Cardiac fibroblast (primary cell): ENCODE data around the gene ADH1B.
A peak's percentile ranks its signal among the peaks of the same experiment; 100 is the strongest.

Experiments
- DNase-seq, 2 donors: peaks; one replicate each; pipeline versions ENCODE4 v3.0.0 to v3.0.0-alpha.2; 2010; ENCODE audit warnings: low read depth in 2 of 2
- H3K4me3 ChIP-seq, 2 donors: replicated peaks in 1 of 2; 1 replicate in 1 of 2; 2 replicates in 1 of 2; pipeline ENCODE4 v1.5.1; 2011; ENCODE audit warnings: low read depth in 2 of 2, low read length in 2 of 2, mild to moderate bottlenecking in 2 of 2, moderate library complexity in 1 of 2
- TF ChIP-seq, protein P1 (sequence below): IDR thresholded peaks from one replicate; pipeline ENCODE4 v1.5.1; 2011; ENCODE audit warnings: low read depth, mild to moderate bottlenecking, low read length, inconsistent platforms

ADH1B gene

DNA sequence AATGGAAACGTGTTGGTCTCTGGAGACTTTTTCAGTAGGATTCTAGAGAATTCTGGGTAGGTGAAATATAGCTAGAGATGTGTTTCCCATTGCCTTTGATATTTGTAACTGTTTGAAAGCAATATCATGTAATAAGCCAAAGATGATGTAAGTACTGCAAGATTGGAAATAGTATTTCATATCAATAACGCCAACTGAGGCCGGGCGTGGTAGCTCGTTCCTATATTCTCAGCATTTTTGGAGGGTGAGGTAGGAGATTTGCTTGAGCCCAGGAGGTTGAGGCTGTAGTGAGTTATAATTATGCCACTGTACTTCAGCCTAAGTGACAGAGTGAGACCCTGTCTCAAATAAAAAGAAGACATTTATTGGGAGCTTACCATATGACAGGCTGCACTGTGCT, 39.9 kb downstream of the ADH1B start:
- DNase-seq: no peak
- TF ChIP-seq, protein P1, sequence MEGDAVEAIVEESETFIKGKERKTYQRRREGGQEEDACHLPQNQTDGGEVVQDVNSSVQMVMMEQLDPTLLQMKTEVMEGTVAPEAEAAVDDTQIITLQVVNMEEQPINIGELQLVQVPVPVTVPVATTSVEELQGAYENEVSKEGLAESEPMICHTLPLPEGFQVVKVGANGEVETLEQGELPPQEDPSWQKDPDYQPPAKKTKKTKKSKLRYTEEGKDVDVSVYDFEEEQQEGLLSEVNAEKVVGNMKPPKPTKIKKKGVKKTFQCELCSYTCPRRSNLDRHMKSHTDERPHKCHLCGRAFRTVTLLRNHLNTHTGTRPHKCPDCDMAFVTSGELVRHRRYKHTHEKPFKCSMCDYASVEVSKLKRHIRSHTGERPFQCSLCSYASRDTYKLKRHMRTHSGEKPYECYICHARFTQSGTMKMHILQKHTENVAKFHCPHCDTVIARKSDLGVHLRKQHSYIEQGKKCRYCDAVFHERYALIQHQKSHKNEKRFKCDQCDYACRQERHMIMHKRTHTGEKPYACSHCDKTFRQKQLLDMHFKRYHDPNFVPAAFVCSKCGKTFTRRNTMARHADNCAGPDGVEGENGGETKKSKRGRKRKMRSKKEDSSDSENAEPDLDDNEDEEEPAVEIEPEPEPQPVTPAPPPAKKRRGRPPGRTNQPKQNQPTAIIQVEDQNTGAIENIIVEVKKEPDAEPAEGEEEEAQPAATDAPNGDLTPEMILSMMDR: no peak
- no peak overlapping the region for H3K4me3 ChIP-seq

DNA sequence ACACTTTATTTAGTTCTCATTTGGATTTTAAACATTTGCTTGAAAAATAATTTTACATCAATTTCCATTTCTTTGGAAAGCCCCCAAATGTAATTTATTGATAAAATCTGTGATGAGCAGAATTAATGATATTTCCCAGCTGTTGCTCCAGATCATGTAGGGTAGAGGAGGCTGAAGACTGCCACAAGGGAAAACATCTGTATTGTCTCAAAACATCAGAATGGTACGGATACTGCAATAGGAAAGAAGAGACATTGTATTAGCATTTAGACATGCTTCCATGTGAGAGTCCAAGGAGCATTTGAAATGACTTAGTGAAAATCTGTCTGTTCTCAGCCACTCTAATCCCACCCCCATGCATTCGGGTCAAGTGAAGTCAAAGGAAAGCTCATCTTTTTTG, 44.8 kb downstream of the ADH1B start:
- TF ChIP-seq, protein P1: no peak
- no peak overlapping the region for H3K4me3 ChIP-seq
- no peak for DNase-seq

DNA sequence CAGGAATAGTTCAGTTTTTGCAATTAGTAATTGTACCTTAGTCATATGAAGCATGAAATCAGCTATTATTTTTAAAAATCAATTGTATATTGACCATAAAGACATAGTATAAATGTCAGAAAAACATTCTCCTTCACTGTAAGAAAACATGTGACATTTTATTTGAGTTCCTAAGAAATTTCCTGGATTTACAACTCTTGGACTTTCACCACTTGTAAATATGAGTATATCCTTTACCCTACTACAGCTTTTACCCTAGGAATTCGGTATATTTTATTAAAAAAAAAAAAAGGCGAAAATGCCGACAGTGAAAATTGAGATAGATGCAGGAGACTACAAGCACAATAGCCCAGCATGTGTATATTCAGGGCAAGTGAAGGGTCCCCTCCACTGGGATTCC, 45.3 kb downstream of the ADH1B start:
- H3K4me3 ChIP-seq: no peak overlapping the region
- DNase-seq: no peak
- TF ChIP-seq, protein P1: no peak

DNA sequence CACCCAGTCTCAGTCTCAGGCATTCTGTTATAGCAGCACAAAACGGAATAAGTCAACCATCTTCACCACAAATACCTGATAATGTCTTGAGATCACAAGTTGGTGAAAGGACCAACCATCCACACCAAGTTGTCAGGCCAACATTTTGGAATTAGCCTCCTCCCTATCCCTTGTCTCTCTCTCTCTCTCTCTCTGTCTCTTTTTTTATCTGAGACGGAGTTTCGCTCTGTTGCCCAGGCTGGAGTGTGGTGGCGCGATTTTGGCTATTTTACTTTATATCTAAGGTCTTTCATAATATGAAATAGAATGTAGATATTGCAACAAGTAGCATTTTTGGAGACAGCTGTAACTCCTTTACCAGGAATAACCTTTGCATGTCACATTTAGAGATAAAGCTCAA, 46.2 kb downstream of the ADH1B start:
- DNase-seq: peak in 1 of 2 donors; percentile 7
- no peak overlapping the region for H3K4me3 ChIP-seq
- TF ChIP-seq, protein P1: no peak

DNA sequence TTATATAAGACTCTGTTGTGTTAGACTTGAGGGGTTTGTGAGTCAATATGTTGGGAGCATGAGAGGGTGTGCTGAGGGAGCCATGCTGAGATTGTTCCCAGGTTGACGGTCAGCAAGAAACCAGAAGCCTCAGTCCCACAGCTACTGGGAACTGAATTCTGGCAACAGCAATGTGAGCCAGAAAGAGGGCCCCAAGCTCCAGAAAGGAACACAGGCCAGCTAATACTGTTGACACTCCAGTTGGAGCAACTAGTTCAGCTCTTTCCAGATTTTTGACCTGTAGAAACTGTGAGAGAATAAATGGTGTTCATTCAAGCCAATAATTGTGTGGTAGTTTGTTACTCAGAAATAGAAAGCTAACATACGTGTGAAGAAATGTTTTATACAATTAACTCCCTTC, 47.5 kb downstream of the ADH1B start:
- TF ChIP-seq, protein P1: no peak
- DNase-seq: no peak
- H3K4me3 ChIP-seq: no peak overlapping the region

DNA sequence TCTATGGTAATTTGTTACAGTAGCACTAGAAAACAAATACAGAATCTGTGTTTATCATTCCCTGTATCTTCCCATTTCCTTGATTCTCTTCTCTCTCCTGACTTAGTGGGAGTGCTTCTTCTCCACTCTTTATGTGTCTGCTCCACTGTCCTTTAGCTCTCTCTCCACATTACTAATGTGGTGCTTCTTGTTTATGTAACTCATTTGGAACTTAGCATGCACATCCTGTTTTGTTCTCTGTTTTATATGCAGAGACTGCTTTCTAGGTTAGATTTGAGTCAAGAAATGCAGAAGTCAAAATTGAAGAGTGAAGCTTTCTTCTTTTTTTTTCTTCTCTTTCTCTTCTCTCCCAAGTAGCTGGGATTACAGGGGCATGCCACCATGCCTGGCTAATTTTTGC, 56.3 kb downstream of the ADH1B start:
- H3K4me3 ChIP-seq: no peak overlapping the region
- peak in 1 of 2 donors; percentile 9 for DNase-seq
- TF ChIP-seq, protein P1: no peak
